Measurements from ENCODE around the gene SET. TPM values are rescaled to one million over a fixed set of nuclear protein-coding genes. Genes with fewer than 3 reads are reported as not detected.

The SET gene
- total RNA-seq, 1 experiment from 2014 or later: 1,129 TPM

DNA sequence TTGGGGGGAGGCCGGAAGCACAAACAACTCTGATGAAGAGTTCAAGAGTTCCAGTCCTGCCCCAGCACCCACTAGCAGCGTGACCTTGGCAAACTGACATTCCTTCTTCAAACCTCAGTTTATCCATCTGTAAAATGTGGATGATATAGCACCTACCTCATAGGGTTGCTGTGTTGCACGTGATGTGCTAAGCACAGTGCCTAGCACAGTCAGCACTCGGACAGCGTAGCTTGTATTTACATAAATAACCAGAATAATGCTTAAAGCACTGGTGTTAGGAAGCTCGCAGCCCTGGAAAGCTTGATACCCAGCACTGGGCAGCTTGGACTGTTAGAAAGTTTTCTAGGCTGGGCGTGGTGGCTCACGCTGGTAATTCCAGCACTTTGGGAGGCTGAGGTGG lies 18.4 kb downstream of the SET start:
- Mint-ChIP-seq H3K9me3 (no peaks in the 10 kb centered on the region), H3K36me3 (peaks cover 6% of the 10 kb centered on the region; the same call in 1 of the 2 replicates), H3K27me3 (ENCODE audit: low read depth) (no peaks in the 10 kb centered on the region), H3K4me3 (no peak overlapping the region), H3K27ac (no peak overlapping the region), H3K4me1 (peaks cover 4% of the 10 kb centered on the region; the same call in 1 of the 2 replicates)
- DNase-seq (ENCODE audit: low spot score) (peak; percentile 3), ATAC-seq (no peak)
- no peak for TF ChIP-seq ZBTB21 (CRISPR knock-in tag; IDR thresholded peaks at IDR 0.05; ENCODE audit: borderline replicate concordance)
- TF ChIP-seq ZNF263 (CRISPR knock-in tag; IDR thresholded peaks at IDR 0.05; ENCODE audit: low read depth): no peak
- no peak for TF ChIP-seq KAT7 (CRISPR knock-in tag; IDR thresholded peaks at IDR 0.05; ENCODE audit: borderline replicate concordance)
- TF ChIP-seq, protein P1, sequence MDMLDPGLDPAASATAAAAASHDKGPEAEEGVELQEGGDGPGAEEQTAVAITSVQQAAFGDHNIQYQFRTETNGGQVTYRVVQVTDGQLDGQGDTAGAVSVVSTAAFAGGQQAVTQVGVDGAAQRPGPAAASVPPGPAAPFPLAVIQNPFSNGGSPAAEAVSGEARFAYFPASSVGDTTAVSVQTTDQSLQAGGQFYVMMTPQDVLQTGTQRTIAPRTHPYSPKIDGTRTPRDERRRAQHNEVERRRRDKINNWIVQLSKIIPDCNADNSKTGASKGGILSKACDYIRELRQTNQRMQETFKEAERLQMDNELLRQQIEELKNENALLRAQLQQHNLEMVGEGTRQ (CRISPR knock-in tag; IDR thresholded peaks at IDR 0.05): no peak
- TF ChIP-seq, protein P2, sequence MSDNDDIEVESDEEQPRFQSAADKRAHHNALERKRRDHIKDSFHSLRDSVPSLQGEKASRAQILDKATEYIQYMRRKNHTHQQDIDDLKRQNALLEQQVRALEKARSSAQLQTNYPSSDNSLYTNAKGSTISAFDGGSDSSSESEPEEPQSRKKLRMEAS (CRISPR knock-in tag; IDR thresholded peaks at IDR 0.05): no peak
- TF ChIP-seq ZNF396 (CRISPR knock-in tag; IDR thresholded peaks at IDR 0.05; ENCODE audit: borderline replicate concordance): no peak
- TF ChIP-seq NR1H2 (CRISPR knock-in tag; IDR thresholded peaks at IDR 0.05): no peak
- TF ChIP-seq MXD4 (CRISPR knock-in tag; IDR thresholded peaks at IDR 0.05; ENCODE audit: borderline replicate concordance): no peak
- TF ChIP-seq, protein P3, sequence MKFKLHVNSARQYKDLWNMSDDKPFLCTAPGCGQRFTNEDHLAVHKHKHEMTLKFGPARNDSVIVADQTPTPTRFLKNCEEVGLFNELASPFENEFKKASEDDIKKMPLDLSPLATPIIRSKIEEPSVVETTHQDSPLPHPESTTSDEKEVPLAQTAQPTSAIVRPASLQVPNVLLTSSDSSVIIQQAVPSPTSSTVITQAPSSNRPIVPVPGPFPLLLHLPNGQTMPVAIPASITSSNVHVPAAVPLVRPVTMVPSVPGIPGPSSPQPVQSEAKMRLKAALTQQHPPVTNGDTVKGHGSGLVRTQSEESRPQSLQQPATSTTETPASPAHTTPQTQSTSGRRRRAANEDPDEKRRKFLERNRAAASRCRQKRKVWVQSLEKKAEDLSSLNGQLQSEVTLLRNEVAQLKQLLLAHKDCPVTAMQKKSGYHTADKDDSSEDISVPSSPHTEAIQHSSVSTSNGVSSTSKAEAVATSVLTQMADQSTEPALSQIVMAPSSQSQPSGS (CRISPR knock-in tag; IDR thresholded peaks at IDR 0.05; ENCODE audit: borderline replicate concordance, low read depth): no peak
- TF ChIP-seq, protein P4, sequence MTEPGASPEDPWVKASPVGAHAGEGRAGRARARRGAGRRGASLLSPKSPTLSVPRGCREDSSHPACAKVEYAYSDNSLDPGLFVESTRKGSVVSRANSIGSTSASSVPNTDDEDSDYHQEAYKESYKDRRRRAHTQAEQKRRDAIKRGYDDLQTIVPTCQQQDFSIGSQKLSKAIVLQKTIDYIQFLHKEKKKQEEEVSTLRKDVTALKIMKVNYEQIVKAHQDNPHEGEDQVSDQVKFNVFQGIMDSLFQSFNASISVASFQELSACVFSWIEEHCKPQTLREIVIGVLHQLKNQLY (CRISPR knock-in tag; IDR thresholded peaks at IDR 0.05): no peak
- no peak for TF ChIP-seq SMAD3 (CRISPR knock-in tag; IDR thresholded peaks at IDR 0.05; ENCODE audit: borderline replicate concordance)
- TF ChIP-seq, protein P5, sequence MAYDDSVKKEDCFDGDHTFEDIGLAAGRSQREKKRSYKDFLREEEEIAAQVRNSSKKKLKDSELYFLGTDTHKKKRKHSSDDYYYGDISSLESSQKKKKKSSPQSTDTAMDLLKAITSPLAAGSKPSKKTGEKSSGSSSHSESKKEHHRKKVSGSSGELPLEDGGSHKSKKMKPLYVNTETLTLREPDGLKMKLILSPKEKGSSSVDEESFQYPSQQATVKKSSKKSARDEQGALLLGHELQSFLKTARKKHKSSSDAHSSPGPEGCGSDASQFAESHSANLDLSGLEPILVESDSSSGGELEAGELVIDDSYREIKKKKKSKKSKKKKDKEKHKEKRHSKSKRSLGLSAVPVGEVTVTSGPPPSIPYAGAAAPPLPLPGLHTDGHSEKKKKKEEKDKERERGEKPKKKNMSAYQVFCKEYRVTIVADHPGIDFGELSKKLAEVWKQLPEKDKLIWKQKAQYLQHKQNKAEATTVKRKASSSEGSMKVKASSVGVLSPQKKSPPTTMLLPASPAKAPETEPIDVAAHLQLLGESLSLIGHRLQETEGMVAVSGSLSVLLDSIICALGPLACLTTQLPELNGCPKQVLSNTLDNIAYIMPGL (CRISPR knock-in tag; IDR thresholded peaks at IDR 0.05): no peak
- TF ChIP-seq TEAD4 (CRISPR knock-in tag; IDR thresholded peaks at IDR 0.05): no peak
- ChIA-PET CTCF (interaction anchor here (1.6 to 1.8 kb wide), 2 partner anchors 17 to 26 kb away, joined by 4 read pairs; partner anchors contain the start of gene ZDHHC12), POLR2A (no interaction called here)

DNA sequence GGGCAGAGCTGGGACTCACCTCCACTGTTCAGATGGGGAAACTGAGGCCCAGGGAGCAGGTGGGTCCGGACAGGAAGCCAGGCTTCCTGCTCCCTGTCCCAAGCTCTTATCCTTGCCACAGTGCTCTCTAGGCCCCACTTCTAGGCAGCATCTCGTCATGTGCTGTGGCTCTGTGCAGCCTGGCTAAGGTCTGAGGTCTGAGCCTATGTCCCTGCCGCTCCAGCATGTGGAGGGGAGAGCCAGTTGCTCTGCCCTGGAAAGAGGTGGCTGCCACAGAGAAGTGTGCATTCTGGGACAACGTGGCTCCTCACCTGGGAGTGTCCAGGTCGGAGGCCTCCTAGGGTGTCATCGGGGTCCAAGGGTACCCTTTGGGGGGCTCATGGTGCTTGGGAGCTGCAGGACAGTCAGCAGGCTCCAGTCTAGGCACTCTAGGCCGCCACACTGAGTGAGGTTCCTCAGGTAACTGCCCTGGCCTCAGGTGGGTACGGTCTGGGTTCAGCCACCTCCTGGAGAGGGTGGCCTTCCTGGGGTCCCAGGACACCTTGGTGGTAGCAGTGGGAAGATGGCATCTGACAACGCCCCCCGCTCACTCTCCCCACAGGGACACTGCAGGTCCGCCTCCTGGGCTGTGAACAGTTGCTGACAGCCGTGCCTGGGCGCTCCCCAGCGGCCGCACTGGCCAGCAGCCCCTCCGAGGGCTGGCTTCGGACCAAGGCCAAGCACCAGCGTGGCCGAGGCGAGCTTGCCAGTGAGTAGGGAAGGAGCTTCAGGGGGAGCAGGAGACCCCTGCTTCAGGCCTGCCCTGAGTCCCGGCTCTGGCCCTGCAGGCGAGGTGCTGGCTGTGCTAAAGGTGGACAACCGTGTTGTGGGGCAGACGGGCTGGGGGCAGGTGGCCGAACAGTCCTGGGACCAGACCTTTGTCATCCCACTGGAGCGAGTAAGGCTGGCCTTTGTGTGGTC lies 23.7 kb downstream of the SET start:
- DNase-seq (ENCODE audit: low spot score): peak; percentile 8
- ATAC-seq: no peak; the same call in 1 of the 2 replicates
- no peaks in the 10 kb centered on the region for H3K9me3 Mint-ChIP-seq
- no peaks in the 10 kb centered on the region for H3K27me3 Mint-ChIP-seq (ENCODE audit: low read depth)
- no peak overlapping the region for H3K4me3 Mint-ChIP-seq
- H3K27ac Mint-ChIP-seq: no peak overlapping the region
- H3K4me1 Mint-ChIP-seq: no peaks in the 10 kb centered on the region
- peaks cover 12% of the 10 kb centered on the region; the same call in 1 of the 2 replicates for H3K36me3 Mint-ChIP-seq
- CTCF ChIA-PET: interaction anchor here (1.0 to 1.9 kb wide), 2 partner anchors 10 to 11 kb away, joined by 4 to 9 read pairs; partner anchors contain the start of genes PKN3 and ZDHHC12
- POLR2A ChIA-PET: no interaction called here
- TF ChIP-seq, protein P6, sequence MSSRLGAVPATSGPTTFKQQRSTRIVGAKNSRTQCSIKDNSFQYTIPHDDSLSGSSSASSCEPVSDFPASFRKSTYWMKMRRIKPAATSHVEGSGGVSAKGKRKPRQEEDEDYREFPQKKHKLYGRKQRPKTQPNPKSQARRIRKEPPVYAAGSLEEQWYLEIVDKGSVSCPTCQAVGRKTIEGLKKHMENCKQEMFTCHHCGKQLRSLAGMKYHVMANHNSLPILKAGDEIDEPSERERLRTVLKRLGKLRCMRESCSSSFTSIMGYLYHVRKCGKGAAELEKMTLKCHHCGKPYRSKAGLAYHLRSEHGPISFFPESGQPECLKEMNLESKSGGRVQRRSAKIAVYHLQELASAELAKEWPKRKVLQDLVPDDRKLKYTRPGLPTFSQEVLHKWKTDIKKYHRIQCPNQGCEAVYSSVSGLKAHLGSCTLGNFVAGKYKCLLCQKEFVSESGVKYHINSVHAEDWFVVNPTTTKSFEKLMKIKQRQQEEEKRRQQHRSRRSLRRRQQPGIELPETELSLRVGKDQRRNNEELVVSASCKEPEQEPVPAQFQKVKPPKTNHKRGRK (CRISPR knock-in tag; IDR thresholded peaks at IDR 0.05; ENCODE audit: borderline replicate concordance): no peak
- TF ChIP-seq FOXP1 (CRISPR knock-in tag; IDR thresholded peaks at IDR 0.05; ENCODE audit: borderline replicate concordance): no peak
- TF ChIP-seq, protein P7, sequence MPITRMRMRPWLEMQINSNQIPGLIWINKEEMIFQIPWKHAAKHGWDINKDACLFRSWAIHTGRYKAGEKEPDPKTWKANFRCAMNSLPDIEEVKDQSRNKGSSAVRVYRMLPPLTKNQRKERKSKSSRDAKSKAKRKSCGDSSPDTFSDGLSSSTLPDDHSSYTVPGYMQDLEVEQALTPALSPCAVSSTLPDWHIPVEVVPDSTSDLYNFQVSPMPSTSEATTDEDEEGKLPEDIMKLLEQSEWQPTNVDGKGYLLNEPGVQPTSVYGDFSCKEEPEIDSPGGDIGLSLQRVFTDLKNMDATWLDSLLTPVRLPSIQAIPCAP (CRISPR knock-in tag; IDR thresholded peaks at IDR 0.05): no peak
- TF ChIP-seq, protein P8, sequence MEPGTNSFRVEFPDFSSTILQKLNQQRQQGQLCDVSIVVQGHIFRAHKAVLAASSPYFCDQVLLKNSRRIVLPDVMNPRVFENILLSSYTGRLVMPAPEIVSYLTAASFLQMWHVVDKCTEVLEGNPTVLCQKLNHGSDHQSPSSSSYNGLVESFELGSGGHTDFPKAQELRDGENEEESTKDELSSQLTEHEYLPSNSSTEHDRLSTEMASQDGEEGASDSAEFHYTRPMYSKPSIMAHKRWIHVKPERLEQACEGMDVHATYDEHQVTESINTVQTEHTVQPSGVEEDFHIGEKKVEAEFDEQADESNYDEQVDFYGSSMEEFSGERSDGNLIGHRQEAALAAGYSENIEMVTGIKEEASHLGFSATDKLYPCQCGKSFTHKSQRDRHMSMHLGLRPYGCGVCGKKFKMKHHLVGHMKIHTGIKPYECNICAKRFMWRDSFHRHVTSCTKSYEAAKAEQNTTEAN (CRISPR knock-in tag; IDR thresholded peaks at IDR 0.05): no peak
- TF ChIP-seq, protein P9, sequence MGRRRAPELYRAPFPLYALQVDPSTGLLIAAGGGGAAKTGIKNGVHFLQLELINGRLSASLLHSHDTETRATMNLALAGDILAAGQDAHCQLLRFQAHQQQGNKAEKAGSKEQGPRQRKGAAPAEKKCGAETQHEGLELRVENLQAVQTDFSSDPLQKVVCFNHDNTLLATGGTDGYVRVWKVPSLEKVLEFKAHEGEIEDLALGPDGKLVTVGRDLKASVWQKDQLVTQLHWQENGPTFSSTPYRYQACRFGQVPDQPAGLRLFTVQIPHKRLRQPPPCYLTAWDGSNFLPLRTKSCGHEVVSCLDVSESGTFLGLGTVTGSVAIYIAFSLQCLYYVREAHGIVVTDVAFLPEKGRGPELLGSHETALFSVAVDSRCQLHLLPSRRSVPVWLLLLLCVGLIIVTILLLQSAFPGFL (CRISPR knock-in tag; IDR thresholded peaks at IDR 0.05; ENCODE audit: borderline replicate concordance): no peak
- TF ChIP-seq, protein P3 (CRISPR knock-in tag; IDR thresholded peaks at IDR 0.05; ENCODE audit: borderline replicate concordance, low read depth): no peak
- no peak for TF ChIP-seq MXD4 (CRISPR knock-in tag; IDR thresholded peaks at IDR 0.05; ENCODE audit: borderline replicate concordance)
- no peak for TF ChIP-seq TEAD4 (CRISPR knock-in tag; IDR thresholded peaks at IDR 0.05)
- TF ChIP-seq CBFB (CRISPR knock-in tag; IDR thresholded peaks at IDR 0.05; ENCODE audit: low read depth): no peak
